Posterior vena cava (tissue), 2 donors: Measurements from ENCODE around the gene BCAM. TPM values are rescaled to one million over a fixed set of nuclear protein-coding genes. Genes with fewer than 3 reads are reported as not detected.
"Not testable (repeated sequence)": the region's sequence is repeated elsewhere in the genome, so short reads cannot be mapped to it uniquely, and the experiment has no call there.

Source experiments
- DNase-seq: peaks from one replicate; pipeline ENCODE4 v3.0.0-alpha.2; 2020; ENCODE audit warnings: low spot score
- intact Hi-C, 2 donors: fragments of 100-400 bp; cut with DNase I; formaldehyde crosslinking; loops; one replicate each; pipeline versions ENCODE4 v1.14.1 to v1.14.2; 2022 to 2023
- total RNA-seq, 2 donors: library from RNA; stranded (reverse); fragmentation: NEBNext Ultra II Directional; extraction: Animal tissue kit (Norgen Biotek cat#: 25700); gene quantifications; one replicate each; pipeline ENCODE4 v1.2.1, GENCODE V29; 2021
- donor health status: DM: yes; HTN: yes; CAD: no.
- donor health status: DM: yes; HTN: yes; CAD: no.

The BCAM gene
- total RNA-seq, 2 donors from 2014 or later, result 49.6 to 53.8 TPM

DNA sequence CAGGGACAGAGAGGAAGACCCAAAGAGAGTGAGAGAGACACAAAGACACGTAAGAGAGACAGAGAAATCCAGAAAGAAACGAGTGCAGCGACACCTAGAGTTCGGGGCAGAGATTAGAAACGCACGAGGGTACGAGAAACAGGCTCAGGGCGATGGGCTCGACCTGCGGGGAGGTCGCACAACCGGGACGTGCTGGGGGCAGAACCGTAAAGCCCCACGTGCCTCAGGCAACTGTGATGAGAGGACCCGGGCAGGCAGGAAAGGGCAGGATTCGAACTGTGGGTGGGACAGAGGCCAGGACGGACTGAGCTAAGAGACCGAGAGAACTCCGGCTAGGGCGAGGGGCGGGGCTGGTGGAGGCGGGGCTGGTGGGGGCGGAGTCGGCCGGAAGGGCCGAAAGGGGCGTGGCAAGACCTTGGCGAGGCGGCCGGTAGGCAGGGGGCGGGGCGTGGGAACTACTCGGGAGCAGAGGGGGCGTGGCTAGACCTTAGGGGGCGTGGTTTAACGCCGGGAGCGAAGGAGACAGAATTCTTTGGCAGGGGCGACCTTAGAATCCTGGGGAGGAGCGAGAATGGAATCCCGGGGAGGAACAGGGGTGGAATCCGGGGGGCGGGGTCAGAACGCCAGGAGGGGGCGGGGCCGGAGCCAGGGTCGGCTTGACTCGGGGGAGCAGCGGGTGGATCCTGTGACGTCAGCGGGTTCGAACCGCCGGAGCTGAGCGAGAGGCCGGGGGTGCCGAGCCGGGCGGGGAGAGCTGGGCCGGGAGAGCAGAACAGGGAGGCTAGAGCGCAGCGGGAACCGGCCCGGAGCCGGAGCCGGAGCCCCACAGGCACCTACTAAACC lies 36.9 kb downstream of the BCAM start, which contains the start of gene NECTIN2:
TSS of gene NECTIN2 (plus strand) at position 686 of the 843 bp plus-strand sequence. CDS start 229 bp downstream, outside the sequence.
- intact Hi-C loops, result loop anchor here in 1 of 2 donors (2.0 to 5.0 kb wide), 2 partner anchors 46 to 47 kb away; partner anchors contain the start of gene TOMM40
- DNase-seq, result peak; percentile 100

DNA sequence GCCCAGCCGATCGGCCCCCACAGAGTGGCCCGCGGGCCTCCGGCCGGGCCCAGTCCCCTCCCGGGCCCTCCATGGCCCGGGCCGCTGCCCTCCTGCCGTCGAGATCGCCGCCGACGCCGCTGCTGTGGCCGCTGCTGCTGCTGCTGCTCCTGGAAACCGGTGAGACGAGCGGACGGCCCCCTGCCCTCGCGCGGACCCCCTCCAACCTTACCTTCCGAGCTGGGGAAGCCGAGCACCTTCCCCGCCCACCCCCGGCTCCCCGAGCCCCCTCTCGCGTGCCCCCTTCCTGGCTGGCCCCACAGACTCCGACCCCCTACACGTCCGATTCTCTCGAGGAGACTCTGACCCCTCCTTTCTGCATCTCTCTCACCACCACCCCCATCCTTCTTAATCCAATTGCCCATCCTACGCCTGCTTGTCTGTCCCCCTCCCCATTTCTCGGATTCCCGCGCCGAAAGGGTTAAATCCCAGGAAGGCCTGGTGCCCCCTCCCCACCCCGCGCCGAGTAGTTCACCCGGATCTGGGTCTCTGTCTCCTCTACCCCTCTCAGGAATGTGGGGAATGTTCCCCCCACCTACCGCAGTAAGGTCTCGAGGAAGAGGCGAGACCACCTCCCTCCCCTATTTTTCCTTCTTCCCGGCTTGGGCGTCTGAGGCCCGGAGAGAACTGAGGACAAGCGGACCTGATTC lies 37.7 kb downstream of the BCAM start:
- intact Hi-C loops, result loop anchor here in 1 of 2 donors (5.0 kb wide), 1 partner anchor 46 kb away; the partner anchor contains the start of gene TOMM40
- DNase-seq, result no peak

DNA sequence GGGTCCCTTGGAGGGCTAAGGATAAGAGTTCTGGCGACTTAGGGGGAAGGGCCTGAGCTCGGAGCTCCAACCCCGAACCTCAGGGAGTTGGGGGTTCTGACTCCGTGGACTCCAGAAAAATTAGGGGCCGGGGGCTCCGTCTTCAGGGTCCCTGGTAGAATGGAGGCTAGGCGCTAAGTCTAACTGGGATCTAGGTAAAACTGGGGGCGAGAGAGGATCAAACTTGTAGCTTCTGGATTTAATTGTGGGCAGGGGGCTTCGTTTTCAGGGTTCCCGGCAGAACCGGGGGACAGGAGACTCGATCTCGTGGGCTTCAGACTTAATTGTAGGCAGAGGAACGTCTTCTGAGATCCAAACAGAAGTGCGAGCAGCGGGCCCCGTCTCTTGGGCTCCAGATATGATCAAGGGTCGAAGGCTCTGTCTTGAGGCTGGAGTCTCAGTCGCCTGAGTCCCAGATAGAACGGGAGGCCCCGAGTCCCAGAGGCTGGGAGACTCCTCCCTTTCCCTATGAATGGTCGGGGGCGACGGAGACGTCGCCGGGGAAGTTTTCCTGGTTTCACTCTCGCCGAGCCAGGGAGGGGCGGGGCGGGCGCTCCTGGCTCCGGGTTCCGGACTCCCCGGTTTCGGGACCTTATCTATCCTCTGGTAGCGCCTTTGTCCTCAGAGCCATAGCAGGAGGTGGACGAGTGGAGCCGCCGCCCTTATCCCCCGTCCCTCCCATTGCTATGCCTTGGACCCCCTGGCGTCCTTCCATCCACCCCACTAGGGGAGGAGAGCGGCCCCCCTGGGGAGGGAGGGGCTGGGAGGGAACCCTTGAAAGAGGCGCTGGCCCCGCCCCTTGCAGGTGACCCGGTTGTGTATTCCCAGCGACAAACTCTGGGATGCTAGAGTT lies 38.5 kb downstream of the BCAM start:
- DNase-seq, result peak; percentile 91

DNA sequence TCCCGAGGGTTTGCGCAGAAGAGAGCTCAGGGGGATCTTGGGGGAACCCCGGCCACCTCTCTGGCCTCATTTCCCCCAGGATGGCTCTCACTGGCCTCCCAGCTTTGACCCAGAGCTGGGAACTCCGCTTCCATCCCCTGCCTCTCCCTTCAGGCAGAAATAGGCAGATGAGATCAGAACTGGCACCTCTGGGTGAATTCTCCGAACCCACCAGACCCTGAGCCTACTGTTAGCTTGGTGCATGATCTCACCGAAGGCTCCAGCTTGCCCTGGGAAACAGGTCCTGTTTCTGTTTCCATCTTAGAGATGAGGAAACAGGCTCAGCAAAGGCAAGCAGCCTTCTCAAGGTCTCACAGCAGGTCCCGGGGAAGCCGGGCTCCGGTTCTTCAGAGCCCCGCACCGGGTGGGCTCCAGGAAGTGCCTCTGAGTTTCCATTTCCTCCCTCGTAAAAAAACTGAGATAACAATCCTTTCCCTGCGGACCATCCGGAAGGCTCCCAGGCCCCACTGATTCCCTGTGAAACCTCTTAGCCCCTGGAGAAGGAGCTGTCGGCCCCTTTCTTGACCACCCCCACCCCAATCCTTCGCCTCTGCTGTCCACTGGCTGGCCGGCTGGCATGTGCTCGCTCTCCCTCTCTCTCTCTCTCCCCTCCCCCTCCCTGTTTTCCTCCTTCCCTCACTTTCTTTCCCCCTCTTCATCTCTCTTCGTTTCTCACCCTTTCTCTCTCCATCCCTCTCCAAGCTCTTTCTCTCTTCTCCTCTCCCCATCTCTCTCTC lies 39.3 kb downstream of the BCAM start:
- intact Hi-C loops, result loop anchor here in 1 of 2 donors (5.0 kb wide), 1 partner anchor 44 kb away; the partner anchor contains the start of gene TOMM40
- no peak for DNase-seq

More for the DNA sequence above, 38.5 kb downstream of the BCAM start:
- intact Hi-C loops, result loop anchor here in 1 of 2 donors (5.0 kb wide), 1 partner anchor 45 kb away; the partner anchor contains the start of gene TOMM40

DNA sequence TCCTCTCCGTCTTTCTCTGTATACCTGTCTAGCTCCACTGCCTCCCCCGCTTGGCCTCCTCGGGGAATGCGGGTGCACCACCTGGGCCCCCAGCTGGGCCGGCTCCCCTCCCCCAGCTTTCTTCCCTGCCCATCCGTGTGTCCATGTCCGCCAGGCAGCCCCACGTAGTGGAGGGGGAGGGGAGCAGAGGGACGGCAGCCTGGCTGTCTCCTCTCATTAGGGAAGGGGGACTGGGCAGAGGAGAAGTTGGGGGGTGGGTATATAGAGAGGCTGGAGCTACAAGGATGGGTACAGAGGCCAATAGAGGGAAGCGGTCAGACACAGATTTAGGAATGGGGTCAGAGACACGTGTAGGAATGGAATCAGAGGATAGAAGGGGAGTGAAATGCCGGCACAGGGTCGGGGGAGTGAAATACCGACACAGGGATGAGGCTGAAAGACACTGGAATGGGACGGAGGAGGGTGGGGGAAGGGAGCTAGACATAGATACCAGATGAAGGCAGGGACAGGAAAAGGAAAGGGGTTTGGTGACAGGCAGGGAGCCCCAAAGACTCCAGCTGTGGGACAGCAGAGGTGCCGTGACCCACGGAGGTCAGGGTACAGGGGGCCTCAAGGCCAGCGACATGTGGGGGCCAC lies 40.0 kb downstream of the BCAM start:
- intact Hi-C loops, result loop anchor here in 1 of 2 donors (5.0 kb wide), 1 partner anchor 43 kb away; the partner anchor contains the start of gene TOMM40
- DNase-seq, result no peak

GRCh38 chr19:44850641-44851109 lies 41.8 kb downstream of the BCAM start:
- intact Hi-C loops, result no loop called here
- DNase-seq, result no peak

- intact Hi-C loops, result no loop called here
- DNase-seq, result no peak
Observed at GRCh38 chr19:44851427-44851826, 42.5 kb downstream of the BCAM start.

- intact Hi-C loops, result no loop called here
- DNase-seq, result no peak
Observed at GRCh38 chr19:44855606-44856005, 46.7 kb downstream of the BCAM start.

DNA sequence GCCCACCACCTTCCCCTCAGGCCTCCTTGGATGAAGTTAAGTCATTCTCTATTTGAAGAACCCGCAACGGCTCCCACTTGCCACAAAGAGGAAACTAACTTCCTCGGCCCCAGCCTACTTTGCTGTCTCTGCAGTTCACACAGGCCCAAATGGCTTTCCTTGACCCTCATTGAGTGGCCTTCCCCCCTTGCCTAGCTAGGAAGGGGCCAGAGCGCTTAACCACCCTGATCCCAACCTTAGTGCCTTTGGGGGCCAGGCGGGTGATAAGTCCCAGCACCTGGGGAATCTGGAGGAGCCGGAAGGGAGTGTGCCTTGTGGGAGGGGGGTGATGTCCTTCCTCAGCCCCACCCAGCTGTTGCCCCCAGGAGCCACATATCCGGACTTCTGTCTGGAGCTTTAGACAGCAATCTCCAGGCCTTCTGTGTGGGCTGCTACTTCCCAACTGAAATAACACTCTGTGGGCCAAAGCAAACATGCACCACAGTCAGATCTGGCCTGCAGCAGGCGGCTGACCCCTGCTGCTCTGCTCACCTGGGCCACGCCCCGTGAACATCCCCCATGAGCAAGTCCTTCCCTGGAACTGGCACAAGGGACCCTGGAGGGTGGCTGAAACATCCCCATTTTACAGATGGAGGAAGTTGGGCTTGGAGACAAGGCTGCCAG lies 47.6 kb downstream of the BCAM start:
- no peak for DNase-seq
- intact Hi-C loops, result no loop called here

- DNase-seq, result no peak
- intact Hi-C loops, result no loop called here
Observed at GRCh38 chr19:44857837-44858236, 48.9 kb downstream of the BCAM start.

DNA sequence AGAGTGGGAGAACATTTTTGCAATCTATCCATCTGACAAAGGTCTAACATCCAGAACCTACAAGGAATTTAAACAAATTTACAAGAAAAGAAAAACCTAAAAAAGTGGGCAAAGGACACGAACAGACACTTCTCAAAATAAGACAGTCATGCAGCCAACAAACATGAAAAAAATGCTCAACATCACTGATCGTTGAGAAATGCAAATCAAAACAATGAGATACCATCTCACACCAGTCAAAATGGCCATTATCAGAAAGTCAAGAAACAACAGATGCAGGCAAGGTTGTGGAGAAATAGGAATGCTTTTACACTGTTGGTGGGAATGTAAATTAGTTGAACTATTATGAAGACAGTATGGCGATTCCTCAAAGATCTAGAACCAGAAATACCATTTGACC lies 52.7 kb downstream of the BCAM start:
- DNase-seq, intact Hi-C loops: not testable (repeated sequence)

DNA sequence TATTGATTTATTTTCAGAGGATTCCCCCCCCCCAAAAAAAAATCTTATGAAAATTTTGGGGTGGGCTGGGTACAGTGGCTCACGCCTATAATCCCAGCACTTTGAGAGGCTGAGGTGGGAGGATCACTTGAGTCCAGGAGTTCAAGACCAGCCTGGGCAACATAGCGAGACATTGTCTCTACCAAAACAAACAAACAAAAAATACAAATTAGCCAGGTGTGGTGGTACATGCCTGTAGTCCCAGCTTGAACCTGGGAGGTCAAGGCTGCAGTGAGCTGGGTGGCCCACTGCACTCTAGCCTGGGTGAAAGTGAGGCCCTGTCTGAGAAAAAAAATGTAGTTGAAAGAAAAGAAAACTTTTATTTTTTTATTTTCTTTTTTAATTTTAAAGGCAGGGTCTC lies 55.1 kb downstream of the BCAM start:
- no peak for DNase-seq
- intact Hi-C loops, result no loop called here

DNA sequence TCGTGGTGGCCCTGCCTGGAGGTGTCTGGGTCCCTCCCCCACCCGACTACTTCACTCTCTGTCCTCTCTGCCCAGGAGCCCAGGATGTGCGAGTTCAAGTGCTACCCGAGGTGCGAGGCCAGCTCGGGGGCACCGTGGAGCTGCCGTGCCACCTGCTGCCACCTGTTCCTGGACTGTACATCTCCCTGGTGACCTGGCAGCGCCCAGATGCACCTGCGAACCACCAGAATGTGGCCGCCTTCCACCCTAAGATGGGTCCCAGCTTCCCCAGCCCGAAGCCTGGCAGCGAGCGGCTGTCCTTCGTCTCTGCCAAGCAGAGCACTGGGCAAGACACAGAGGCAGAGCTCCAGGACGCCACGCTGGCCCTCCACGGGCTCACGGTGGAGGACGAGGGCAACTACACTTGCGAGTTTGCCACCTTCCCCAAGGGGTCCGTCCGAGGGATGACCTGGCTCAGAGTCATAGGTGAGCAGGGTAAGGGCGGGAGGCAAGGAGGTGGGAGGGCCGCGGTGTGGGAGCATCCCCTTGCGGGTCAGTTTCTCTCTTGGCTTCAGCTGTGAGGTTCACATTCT lies 56.4 kb downstream of the BCAM start:
- no peak for DNase-seq
- intact Hi-C loops, result no loop called here

GRCh38 chr19:44866664-44867063 lies 57.8 kb downstream of the BCAM start:
- intact Hi-C loops, result no loop called here

GRCh38 chr19:44867578-44867977 lies 58.7 kb downstream of the BCAM start:
- intact Hi-C loops, result no loop called here
- no peak for DNase-seq

More at GRCh38 chr19:44866664-44867063, 57.8 kb downstream of the BCAM start:
- no peak for DNase-seq

DNA sequence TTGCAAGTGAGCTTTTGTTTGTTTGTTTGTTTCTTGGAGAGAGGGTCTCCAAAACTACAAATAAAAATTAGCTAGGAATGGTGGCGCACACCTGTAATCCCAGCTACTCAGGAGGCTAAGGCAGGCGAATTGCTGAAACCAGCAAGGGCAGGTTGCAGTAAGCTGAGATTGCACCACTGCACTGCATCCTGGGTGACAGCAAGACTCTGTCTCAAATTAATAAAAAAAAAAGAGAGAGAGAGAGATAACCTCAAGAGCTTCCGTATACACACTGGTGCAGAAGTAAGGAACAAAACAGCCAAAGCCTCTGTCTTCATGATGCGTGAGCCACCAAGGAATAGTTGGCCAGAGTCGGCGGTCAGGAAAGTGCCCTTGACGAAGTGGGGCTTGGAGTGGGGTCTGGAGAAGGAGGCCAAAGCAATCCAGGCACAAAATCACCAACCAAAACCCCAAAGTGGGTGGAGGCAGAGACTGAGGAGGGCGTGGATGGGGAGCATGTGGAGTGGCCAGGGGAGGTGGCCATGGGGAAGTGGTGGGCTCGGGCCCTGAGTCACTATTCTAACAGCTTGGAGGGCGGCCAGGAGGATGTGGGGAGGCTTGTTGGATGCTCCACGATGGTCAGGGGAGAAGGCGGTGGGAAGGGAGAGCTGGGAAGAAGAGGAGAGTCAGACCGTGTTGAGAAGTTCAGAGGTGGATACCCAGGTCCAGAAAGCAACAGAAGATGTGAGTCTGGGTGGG lies 61.0 kb downstream of the BCAM start:
- intact Hi-C loops, result no loop called here
- peak; percentile 89 for DNase-seq
